GM18507 (cell line): ENCODE measurements around the gene SOWAHC.
"Not testable (repeated sequence)": the region's sequence is repeated elsewhere in the genome, so short reads cannot be mapped to it uniquely, and the experiment has no call there.

Experiments
- DNase-seq: peaks from one replicate; pipeline ENCODE4 v3.0.0; 2011; ENCODE audit warnings: low read depth; ENCODE audit not compliant: insufficient read length; ENCODE audit errors: extremely low spot score
- FAIRE-seq: peaks from 2 replicates; lab custom pipeline; 2011; peaks lifted over from hg19 to GRCh38; lab: Jason Lieb, UNC

Gene SOWAHC

GRCh38 chr2:109613922-109614714 lies at the start of gene SOWAHC, which contains the start of gene SEPTIN10:
TSS of gene SOWAHC (plus strand) at chr2:109614364. CDS start at chr2:109614490, 126 bp downstream.
TSS of gene SEPTIN10 (minus strand) at chr2:109613966. CDS start at chr2:109613827, 139 bp downstream.
- DNase-seq (peak; percentile 51), FAIRE-seq (no peak)

- FAIRE-seq = no peak
Measured at GRCh38 chr2:109575373-109575772, 38.8 kb upstream of the SOWAHC start.

GRCh38 chr2:109577630-109578029 lies 36.5 kb upstream of the SOWAHC start:
- not testable (repeated sequence) for FAIRE-seq

More at GRCh38 chr2:109575373-109575772, 38.8 kb upstream of the SOWAHC start:
- no peak for DNase-seq

GRCh38 chr2:109582928-109583895 lies 31.0 kb upstream of the SOWAHC start:
- FAIRE-seq (peak; percentile 77), DNase-seq (no peak)

More at GRCh38 chr2:109577630-109578029, 36.5 kb upstream of the SOWAHC start:
- not testable (repeated sequence) for DNase-seq

GRCh38 chr2:109586687-109587086 lies 27.5 kb upstream of the SOWAHC start:
- no peak for DNase-seq
- FAIRE-seq = no peak

- no peak for FAIRE-seq
- DNase-seq = no peak
Measured at GRCh38 chr2:109591206-109591605, 23.0 kb upstream of the SOWAHC start.

GRCh38 chr2:109592905-109593304 lies 21.3 kb upstream of the SOWAHC start:
- FAIRE-seq = no peak
- DNase-seq = no peak

GRCh38 chr2:109594246-109594885 lies 19.8 kb upstream of the SOWAHC start:
- FAIRE-seq = no peak

GRCh38 chr2:109595644-109596043 lies 18.5 kb upstream of the SOWAHC start:
- DNase-seq (no peak), FAIRE-seq (no peak)

More at GRCh38 chr2:109594246-109594885, 19.8 kb upstream of the SOWAHC start:
- DNase-seq = no peak

GRCh38 chr2:109597283-109597682 lies 16.9 kb upstream of the SOWAHC start:
- FAIRE-seq = no peak
- DNase-seq = no peak

- no peak for FAIRE-seq
- no peak for DNase-seq
Measured at GRCh38 chr2:109601783-109602182, 12.4 kb upstream of the SOWAHC start.

- DNase-seq = no peak
- no peak for FAIRE-seq
Measured at GRCh38 chr2:109602617-109603188, 11.5 kb upstream of the SOWAHC start.

- DNase-seq (no peak), FAIRE-seq (no peak)
Measured at GRCh38 chr2:109604597-109604996, 9.6 kb upstream of the SOWAHC start.

GRCh38 chr2:109607766-109608165 lies 6.4 kb upstream of the SOWAHC start:
- FAIRE-seq (no peak), DNase-seq (no peak)

- FAIRE-seq (no peak), DNase-seq (no peak)
Measured at GRCh38 chr2:109609352-109610024, 4.7 kb upstream of the SOWAHC start.

GRCh38 chr2:109611467-109612095 lies 2.6 kb upstream of the SOWAHC start:
- DNase-seq = no peak
- no peak for FAIRE-seq

GRCh38 chr2:109613081-109613921 lies 863 bp upstream of the SOWAHC start:
- DNase-seq = no peak
- FAIRE-seq = no peak
